HG02938 (cell line): Measurements from ENCODE around the gene USP33.
"Not testable (repeated sequence)": the region's sequence is repeated elsewhere in the genome, so short reads cannot be mapped to it uniquely, and the experiment has no call there.

Experiments used
- ATAC-seq: cut with Tn5 transposase; IDR thresholded peaks from one replicate; pipeline ENCODE4 v1.9.1; 2021; ENCODE audit warnings: mild to moderate bottlenecking, moderate library complexity; ENCODE audit not compliant: unreplicated experiment

The USP33 gene

GRCh38 chr1:77673030-77673429 is 86.6 kb downstream of the USP33 start:
- ATAC-seq: no peak

- no peak for ATAC-seq
Observed at GRCh38 chr1:77672374-77672773, 87.3 kb downstream of the USP33 start.

- ATAC-seq: no peak
Observed at GRCh38 chr1:77671836-77672235, 87.8 kb downstream of the USP33 start.

GRCh38 chr1:77670330-77670729 is 89.3 kb downstream of the USP33 start:
- ATAC-seq: peak; percentile 41

GRCh38 chr1:77668924-77669449 is 90.7 kb downstream of the USP33 start:
- ATAC-seq: no peak

- ATAC-seq: no peak
Observed at GRCh38 chr1:77664939-77665516, 94.6 kb downstream of the USP33 start.

- no peak for ATAC-seq
Observed at GRCh38 chr1:77661696-77662095, 98.0 kb downstream of the USP33 start.

GRCh38 chr1:77659879-77660593 is 99.6 kb downstream of the USP33 start:
- ATAC-seq: no peak

GRCh38 chr1:77658271-77658670 is 101.4 kb downstream of the USP33 start:
- no peak for ATAC-seq

- no peak for ATAC-seq
Observed at GRCh38 chr1:77655431-77655974, 104.1 kb downstream of the USP33 start.

- no peak for ATAC-seq
Observed at GRCh38 chr1:77652970-77653516, 106.6 kb downstream of the USP33 start.

- ATAC-seq: no peak
Observed at GRCh38 chr1:77652268-77652667, 107.4 kb downstream of the USP33 start.

GRCh38 chr1:77649127-77649526 is 110.5 kb downstream of the USP33 start:
- no peak for ATAC-seq

GRCh38 chr1:77646224-77646623 is 113.4 kb downstream of the USP33 start:
- ATAC-seq: not testable (repeated sequence)
